ENCODE results near the gene EPO. TPM values are rescaled to one million over a fixed set of nuclear protein-coding genes. Genes with fewer than 3 reads are reported as not detected.
A peak's percentile ranks its signal among the peaks of the same experiment; 100 is the strongest.

EPO gene
- total and polyA plus RNA-seq, 2 of the 8 experiments (the other 6 are each of a cell fraction or from before 2014, with no cell fraction given): 0.42 to 0.95 TPM

- 92% methylated on average over 23 of the region's 25 CpGs; no CpG with 5 or more reads in 1 of the 2 experiments for WGBS, 2 experiments (ENCODE audit: extremely low coverage in 1 of 2, insufficient coverage in 1 of 2, insufficient read length in 1 of 2, insufficient replicate concordance in 2 of 2, low coverage in 1 of 2, low lambda C conversion rate in 2 of 2, missing lambda C conversion rate in 1 of 2)
Measured at GRCh38 chr7:100682228-100682741, 38.0 kb upstream of the EPO start.

More at GRCh38 chr7:100682228-100682741, 38.0 kb upstream of the EPO start:
- H3K9ac ChIP-seq (replicated peaks in 1 of 4; ENCODE audit: extremely low read depth in 1 of 4, low read depth in 3 of 4, low read length in 3 of 4): no peak overlapping the region
- H4K5ac ChIP-seq (ENCODE audit: insufficient read length, low read depth, low read length): no peak overlapping the region
- H3K36me3 ChIP-seq (ENCODE audit: control insufficient read depth in 2 of 4, insufficient read depth in 4 of 4, low read length in 3 of 4): peaks cover 39 to 97% (median 69%) of the 10 kb centered on the region in 4 experiments
- no peak overlapping the region for H3K56ac ChIP-seq (replicated peaks; ENCODE audit: insufficient read length, low read depth, low read length)
- H3K23me2 ChIP-seq (ENCODE audit: low read depth, low read length): no peaks in the 10 kb centered on the region; the same call in 1 of the 2 replicates
- peaks cover 0 to 7% (median 2%) of the 10 kb centered on the region in 4 experiments; a peak in 5 of 7 replicates for H3K4me1 ChIP-seq (replicated peaks in 1 of 4; ENCODE audit: control insufficient read depth in 3 of 4, insufficient read depth in 4 of 4, low read length in 3 of 4)
- no peak overlapping the region for H2BK15ac ChIP-seq (ENCODE audit: low read length)
- ChIA-PET POLR2A (ENCODE audit: partially characterized antibody) (interaction anchor here (0.6 to 14.3 kb wide), 11 partner anchors 3 to 120 kb away, joined by 3 to 257 read pairs (median 4); partner anchors contain the start of genes GIGYF1, LRCH4 and POP7), CTCF (ENCODE audit: partially characterized antibody) (interaction anchor here (0.5 to 20.7 kb wide), 13 partner anchors 10 to 217 kb away, joined by 3 to 254 read pairs (median 5); partner anchors contain the start of genes GIGYF1, POP7 and TFR2)
- H3K23ac ChIP-seq (ENCODE audit: insufficient read length): no peak overlapping the region
- no peak overlapping the region for H3K4ac ChIP-seq (replicated peaks; ENCODE audit: insufficient read length, low read depth, low read length)
- no peaks in the 10 kb centered on the region for H3K9me3 ChIP-seq (ENCODE audit: insufficient read depth in 2 of 2, low read depth in 1 of 2, low read length in 1 of 2)
- no peak overlapping the region for H3K4me3 ChIP-seq (ENCODE audit: extremely low read depth in 1 of 4, insufficient read depth in 2 of 4, low read depth in 3 of 4, low read length in 4 of 4)
- no peak overlapping the region for H2BK120ac ChIP-seq (replicated peaks; ENCODE audit: low read depth, low read length)
- H4K91ac ChIP-seq (replicated peaks; ENCODE audit: insufficient read length, low read length): no peak overlapping the region
- H3K14ac ChIP-seq (ENCODE audit: insufficient read length): no peak overlapping the region
- H3K79me2 ChIP-seq (ENCODE audit: control insufficient read depth in 1 of 2, insufficient read depth in 2 of 2, low read length in 2 of 2): 0 out of 4 replicates have a peak, but pooled peaks cover 0 to 3% of the 10 kb centered on the region in 2 experiments
- no peak for FAIRE-seq
- no peak overlapping the region; the same call in 1 of the 2 replicates for H4K8ac ChIP-seq (ENCODE audit: extremely low read depth, insufficient read depth, low read length)
- H3K18ac ChIP-seq (ENCODE audit: extremely low read depth, low read length): no peak overlapping the region
- H3K79me1 ChIP-seq (ENCODE audit: low read depth, low read length): no peaks in the 10 kb centered on the region; the same call in none of the 2 replicates
- H2BK20ac ChIP-seq (ENCODE audit: low read length): no peak overlapping the region
- no peak overlapping the region for H2AK5ac ChIP-seq (ENCODE audit: low read depth, low read length)
- H2AFZ ChIP-seq (ENCODE audit: low read length): no peak overlapping the region
- no peak overlapping the region for H3K27ac ChIP-seq (ENCODE audit: low read depth, low read length)
- peaks cover 11 to 38% of the 10 kb centered on the region in 2 experiments for H4K20me1 ChIP-seq (replicated peaks in 1 of 2; ENCODE audit: control insufficient read depth in 1 of 2, insufficient read depth in 2 of 2, low read length in 2 of 2)
- H2BK12ac ChIP-seq (ENCODE audit: low read depth, low read length): no peak overlapping the region
- H2BK5ac ChIP-seq (ENCODE audit: low read depth, low read length): no peak overlapping the region
- no peak overlapping the region for H3K4me2 ChIP-seq (ENCODE audit: insufficient read depth in 1 of 2, low read depth in 2 of 2, low read length in 2 of 2)
- H3K27me3 ChIP-seq (replicated peaks in 1 of 4; ENCODE audit: control insufficient read depth in 3 of 4, extremely low read depth in 1 of 4, insufficient read depth in 3 of 4, low read length in 3 of 4): no peaks in the 10 kb centered on the region
- TF ChIP-seq RAD21 (IDR thresholded peaks at IDR 0.05 in 1 of 2, conservative IDR thresholded peaks at IDR 0.05 in 1 of 2; ENCODE audit: low read depth in 2 of 2, low read length in 2 of 2) (no peak), SIRT6 (IDR thresholded peaks at IDR 0.05; ENCODE audit: low read length) (no peak), JUND (IDR thresholded peaks at IDR 0.05; ENCODE audit: low read length) (0 out of 2 replicates have a peak, but pooled peaks have one; percentile 14), MAFK (IDR thresholded peaks at IDR 0.05; ENCODE audit: low read depth, low read length) (no peak)
- DNase-seq (ENCODE audit: low read depth in 1 of 2, low spot score in 2 of 2): no peak

All from H1 (cell line).